Duodenal mucosa (tissue), 2 donors: ENCODE results near the gene SUGCT.

Experiments used
- H3K27ac ChIP-seq: one replicate; pipeline ENCODE4 v1.7.0; 2013; ENCODE audit warnings: low read depth, low read length
- H3K27me3 ChIP-seq, 2 donors: one replicate each; pipeline ENCODE4 v1.7.0; 2013; ENCODE audit warnings: low read length in 2 of 2, control low read depth in 1 of 2; ENCODE audit not compliant: insufficient read depth in 2 of 2, control insufficient read depth in 1 of 2
- H3K36me3 ChIP-seq, 2 donors: one replicate each; pipeline ENCODE4 v1.7.0; 2013; ENCODE audit warnings: low read length in 2 of 2, control low read depth in 1 of 2; ENCODE audit not compliant: insufficient read depth in 2 of 2, control insufficient read depth in 1 of 2
- H3K4me1 ChIP-seq, 2 donors: one replicate each; pipeline ENCODE4 v1.7.0; 2013; ENCODE audit warnings: low read length in 2 of 2, control low read depth in 1 of 2; ENCODE audit not compliant: insufficient read depth in 2 of 2, control insufficient read depth in 1 of 2
- H3K4me3 ChIP-seq, 2 donors: one replicate each; pipeline ENCODE4 v1.7.0; 2013; ENCODE audit warnings: low read length in 2 of 2, low read depth in 1 of 2
- H3K9ac ChIP-seq, 2 donors: one replicate each; pipeline ENCODE4 v1.7.0; 2013; ENCODE audit warnings: low read length in 2 of 2, low read depth in 1 of 2
- H3K9me3 ChIP-seq, 2 donors: one replicate each; pipeline ENCODE4 v1.7.0; 2013; ENCODE audit warnings: low read length in 2 of 2, control low read depth in 1 of 2; ENCODE audit not compliant: control insufficient read depth in 1 of 2

SUGCT gene

DNA sequence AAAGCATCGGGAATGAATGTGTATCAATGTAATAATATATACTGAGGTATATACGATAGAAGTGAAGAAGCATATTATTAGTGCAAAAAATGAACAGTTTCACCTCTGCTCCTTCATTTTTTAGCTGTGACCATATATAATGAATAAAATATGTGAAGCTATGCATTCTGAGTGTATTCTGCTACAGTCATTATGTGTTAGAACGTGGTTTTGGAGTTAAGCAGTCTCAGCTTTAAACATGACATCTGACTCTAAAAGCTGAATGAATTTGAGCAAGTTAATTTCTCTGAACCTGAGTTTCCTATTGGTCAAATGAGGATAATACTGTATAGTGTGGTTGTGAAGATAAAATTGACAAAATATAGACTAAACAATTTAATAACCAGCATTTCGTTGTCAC, 358.1 kb downstream of the SUGCT start:
- Histone ChIP-seq H3K4me3 (no peak overlapping the region), H3K36me3 (no peaks in the 10 kb centered on the region), H3K27ac (no peak overlapping the region), H3K9ac (no peak overlapping the region), H3K27me3 (no peaks in the 10 kb centered on the region), H3K9me3 (no peaks in the 10 kb centered on the region), H3K4me1 (no peaks in the 10 kb centered on the region)

DNA sequence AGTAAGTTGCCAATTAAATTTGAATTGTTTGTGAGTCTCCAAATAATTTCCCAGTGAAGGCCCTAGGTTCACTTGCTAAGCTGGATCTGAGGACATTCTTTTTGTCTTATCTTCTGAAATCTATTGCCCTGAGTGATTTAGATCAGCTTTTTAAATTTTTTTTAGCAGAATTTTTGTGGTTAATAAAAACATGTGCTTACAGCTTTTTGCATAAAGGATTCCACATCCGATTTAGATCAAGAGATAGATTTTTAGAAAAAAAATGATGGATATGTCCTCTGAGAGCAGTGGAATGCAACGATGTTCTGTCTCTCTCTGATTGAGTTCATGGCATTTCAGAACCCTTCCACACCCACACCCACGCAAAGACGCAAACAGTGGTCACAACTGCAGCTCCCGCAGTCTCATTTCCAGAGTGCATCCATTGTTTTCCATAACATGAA, 358.8 kb downstream of the SUGCT start:
- Histone ChIP-seq H3K9me3 (no peaks in the 10 kb centered on the region), H3K9ac (no peak overlapping the region), H3K27me3 (no peaks in the 10 kb centered on the region), H3K27ac (no peak overlapping the region), H3K4me3 (no peak overlapping the region), H3K4me1 (no peaks in the 10 kb centered on the region), H3K36me3 (no peaks in the 10 kb centered on the region)

GRCh38 chr7:40498924-40499510, 364.2 kb downstream of the SUGCT start:
- no peak overlapping the region for H3K9ac ChIP-seq
- H3K36me3 ChIP-seq: no peaks in the 10 kb centered on the region
- H3K4me1 ChIP-seq: no peaks in the 10 kb centered on the region
- H3K9me3 ChIP-seq: no peaks in the 10 kb centered on the region
- H3K27me3 ChIP-seq: no peaks in the 10 kb centered on the region
- H3K27ac ChIP-seq: no peak overlapping the region
- no peak overlapping the region for H3K4me3 ChIP-seq

DNA sequence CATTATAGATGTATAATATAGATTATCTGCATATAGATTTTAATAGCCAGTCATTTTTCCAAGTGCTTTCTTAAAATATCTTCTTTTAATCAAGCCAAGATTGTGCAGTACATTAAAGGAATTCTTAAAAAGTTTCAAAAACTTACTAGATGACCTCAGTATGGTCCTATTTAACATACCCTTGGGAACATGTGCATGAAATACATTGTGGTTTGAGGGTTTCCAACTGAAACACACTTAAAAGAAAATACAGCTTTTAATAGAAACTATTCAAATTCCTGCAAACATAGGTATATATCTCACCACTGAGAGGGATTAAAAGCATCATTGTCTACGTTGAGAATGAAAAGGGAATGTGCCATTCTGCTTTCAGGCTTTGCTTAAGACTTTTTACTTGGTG, 364.9 kb downstream of the SUGCT start:
- Histone ChIP-seq H3K9ac (no peak overlapping the region), H3K4me1 (no peaks in the 10 kb centered on the region), H3K4me3 (no peak overlapping the region), H3K9me3 (no peaks in the 10 kb centered on the region), H3K27me3 (no peaks in the 10 kb centered on the region), H3K36me3 (no peaks in the 10 kb centered on the region), H3K27ac (no peak overlapping the region)

DNA sequence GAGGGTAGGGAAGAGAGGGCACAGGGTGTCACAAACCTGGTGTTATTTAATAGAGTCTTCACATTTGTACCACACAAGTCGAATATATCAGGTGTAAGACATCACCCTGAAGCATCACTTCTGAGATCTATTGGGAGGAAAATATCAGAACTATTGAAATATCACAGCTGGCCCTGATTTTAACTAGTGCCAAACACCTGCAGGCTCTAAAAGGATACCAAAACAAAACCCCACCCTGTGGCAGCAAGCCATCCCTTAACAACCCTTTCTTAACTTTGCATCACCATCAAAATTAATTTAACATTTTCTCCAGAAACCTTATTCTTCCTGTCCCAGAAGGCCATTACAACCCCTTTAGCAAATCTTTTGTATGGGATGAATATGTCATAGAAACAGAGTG, 365.4 kb downstream of the SUGCT start:
- no peak overlapping the region for H3K4me3 ChIP-seq
- no peaks in the 10 kb centered on the region for H3K36me3 ChIP-seq
- H3K27me3 ChIP-seq: no peaks in the 10 kb centered on the region
- H3K9ac ChIP-seq: no peak overlapping the region
- H3K4me1 ChIP-seq: no peaks in the 10 kb centered on the region
- H3K27ac ChIP-seq: no peak overlapping the region
- H3K9me3 ChIP-seq: no peaks in the 10 kb centered on the region

GRCh38 chr7:40502359-40502758, 367.6 kb downstream of the SUGCT start:
- Histone ChIP-seq H3K9me3 (no peaks in the 10 kb centered on the region), H3K4me3 (no peak overlapping the region), H3K36me3 (no peaks in the 10 kb centered on the region), H3K27ac (no peak overlapping the region), H3K4me1 (no peaks in the 10 kb centered on the region), H3K27me3 (no peaks in the 10 kb centered on the region), H3K9ac (no peak overlapping the region)

DNA sequence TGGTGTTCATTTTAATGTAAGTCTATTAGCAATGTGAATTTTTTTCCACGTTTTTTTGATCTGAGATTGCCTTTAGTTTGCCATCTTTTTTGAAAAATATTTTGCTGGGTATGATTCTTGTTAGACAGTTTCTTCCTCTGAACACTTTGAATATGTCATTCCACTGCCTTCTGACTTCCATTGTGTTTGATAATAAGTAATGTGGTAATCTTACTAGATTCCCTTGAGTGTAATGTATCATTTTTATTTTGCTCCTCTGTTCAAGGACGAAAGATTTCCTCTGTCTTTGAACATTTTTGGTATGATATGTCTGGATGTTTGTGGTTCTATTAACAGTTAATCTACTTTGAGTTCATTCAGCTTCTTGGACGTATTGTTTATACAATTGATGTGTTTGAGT, 371.4 kb downstream of the SUGCT start:
- Histone ChIP-seq H3K9me3 (no peaks in the 10 kb centered on the region), H3K4me3 (no peak overlapping the region), H3K27ac (no peak overlapping the region), H3K27me3 (no peaks in the 10 kb centered on the region), H3K9ac (no peak overlapping the region), H3K4me1 (no peaks in the 10 kb centered on the region), H3K36me3 (no peaks in the 10 kb centered on the region)

DNA sequence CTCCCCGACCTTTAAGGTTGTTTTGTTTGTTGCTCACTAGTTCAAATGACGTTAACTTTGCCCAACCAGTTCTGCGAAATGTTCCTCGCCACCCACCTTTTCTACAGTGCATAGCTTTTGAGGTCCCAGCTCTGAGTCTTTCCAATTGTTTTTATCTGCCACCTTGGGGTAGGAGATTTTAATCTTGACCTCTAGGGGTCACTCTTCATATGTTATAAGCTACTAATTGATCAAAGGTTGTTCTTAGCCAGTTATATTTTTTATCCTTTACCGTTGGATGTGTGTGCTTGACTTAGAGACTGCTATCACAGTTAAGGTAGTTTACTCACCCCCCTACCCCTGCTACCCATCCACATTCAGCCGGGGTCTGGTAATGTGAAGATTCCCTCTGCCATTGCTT, 372.4 kb downstream of the SUGCT start:
- no peaks in the 10 kb centered on the region for H3K36me3 ChIP-seq
- no peak overlapping the region for H3K9ac ChIP-seq
- H3K4me3 ChIP-seq: no peak overlapping the region
- no peaks in the 10 kb centered on the region for H3K9me3 ChIP-seq
- H3K4me1 ChIP-seq: no peaks in the 10 kb centered on the region
- H3K27ac ChIP-seq: no peak overlapping the region
- H3K27me3 ChIP-seq: no peaks in the 10 kb centered on the region

- Histone ChIP-seq H3K27ac (no peak overlapping the region), H3K4me3 (no peak overlapping the region)
These were observed 374.6 kb downstream of the SUGCT start for GRCh38 chr7:40509287-40509996.

GRCh38 chr7:40516376-40516775, 381.6 kb downstream of the SUGCT start:
- no peaks in the 10 kb centered on the region for H3K36me3 ChIP-seq
- no peak overlapping the region for H3K9ac ChIP-seq
- no peaks in the 10 kb centered on the region for H3K27me3 ChIP-seq
- H3K4me1 ChIP-seq: peaks cover 4 to 7% of the 10 kb centered on the region in 2 donors
- H3K9me3 ChIP-seq: no peaks in the 10 kb centered on the region
- H3K27ac ChIP-seq: no peak overlapping the region
- H3K4me3 ChIP-seq: no peak overlapping the region

More at GRCh38 chr7:40509287-40509996, 374.6 kb downstream of the SUGCT start:
- Histone ChIP-seq H3K27me3 (no peaks in the 10 kb centered on the region), H3K36me3 (no peaks in the 10 kb centered on the region), H3K4me1 (no peaks in the 10 kb centered on the region), H3K9me3 (no peaks in the 10 kb centered on the region), H3K9ac (no peak overlapping the region)
